GM19240 (cell line): ENCODE data around the gene TOX2.

Source experiments
- DNase-seq: peaks from one replicate; pipeline ENCODE4 v3.0.0; 2011; ENCODE audit warnings: low spot score; ENCODE audit not compliant: insufficient read length

Gene TOX2

GRCh38 chr20:43955750-43956191, 41.1 kb downstream of the TOX2 start:
- DNase-seq: no peak

GRCh38 chr20:43957392-43957791, 42.7 kb downstream of the TOX2 start:
- no peak for DNase-seq

GRCh38 chr20:43958626-43959025, 44.0 kb downstream of the TOX2 start:
- DNase-seq: no peak

- DNase-seq: no peak
These were observed 44.6 kb downstream of the TOX2 start for GRCh38 chr20:43959079-43959919.

GRCh38 chr20:43959920-43960227, 45.2 kb downstream of the TOX2 start:
- DNase-seq: no peak

- no peak for DNase-seq
These were observed 45.6 kb downstream of the TOX2 start for GRCh38 chr20:43960231-43960630.

GRCh38 chr20:43961116-43961515, 46.5 kb downstream of the TOX2 start:
- no peak for DNase-seq

- no peak for DNase-seq
These were observed 47.2 kb downstream of the TOX2 start for GRCh38 chr20:43961541-43962471.

- DNase-seq: no peak
These were observed 47.9 kb downstream of the TOX2 start for GRCh38 chr20:43962530-43962929.

- DNase-seq: no peak
These were observed 48.6 kb downstream of the TOX2 start for GRCh38 chr20:43963233-43963632.

GRCh38 chr20:43963872-43964791, 49.5 kb downstream of the TOX2 start:
- peak; percentile 29 for DNase-seq

- DNase-seq: no peak
These were observed 53.8 kb downstream of the TOX2 start for GRCh38 chr20:43968341-43969000.

- DNase-seq: no peak
These were observed 54.4 kb downstream of the TOX2 start for GRCh38 chr20:43969028-43969447.

GRCh38 chr20:43969501-43970182, 55.0 kb downstream of the TOX2 start:
- no peak for DNase-seq

- no peak for DNase-seq
These were observed 56.6 kb downstream of the TOX2 start for GRCh38 chr20:43971267-43971666.

GRCh38 chr20:43972051-43972450, 57.4 kb downstream of the TOX2 start:
- DNase-seq: no peak

GRCh38 chr20:43972692-43973091, 58.0 kb downstream of the TOX2 start:
- no peak for DNase-seq

GRCh38 chr20:43973231-43973630, 58.6 kb downstream of the TOX2 start:
- no peak for DNase-seq

- no peak for DNase-seq
These were observed 59.2 kb downstream of the TOX2 start for GRCh38 chr20:43973671-43974450.
